Neuronal stem cell (in vitro differentiated cells): ENCODE data around the gene RBMS3.

Experiments
- DNase-seq: peaks from one replicate; pipeline ENCODE4 v3.0.0-alpha.2; 2013; ENCODE audit warnings: low spot score
- H2AFZ ChIP-seq: one replicate; pipeline ENCODE4 v1.6.1; 2013; ENCODE audit warnings: mild to moderate bottlenecking, low read length, inconsistent platforms
- H2AK5ac ChIP-seq: 2 replicates; pipeline ENCODE4 v1.6.1; 2013; ENCODE audit warnings: low read depth, mild to moderate bottlenecking, inconsistent platforms, low read length, moderate library complexity, mixed read lengths
- H2BK120ac ChIP-seq: 2 replicates; pipeline ENCODE4 v1.6.1; 2013; ENCODE audit warnings: low read depth, mild to moderate bottlenecking, inconsistent platforms, low read length, moderate library complexity, mixed read lengths
- H2BK12ac ChIP-seq: one replicate; pipeline ENCODE4 v1.6.1; 2013; ENCODE audit warnings: low read length, inconsistent platforms
- H2BK15ac ChIP-seq: 2 replicates; pipeline ENCODE4 v1.6.1; 2013; ENCODE audit warnings: mild to moderate bottlenecking, low read length, inconsistent platforms, mixed read lengths
- H2BK5ac ChIP-seq: one replicate; pipeline ENCODE4 v1.6.1; 2013; ENCODE audit warnings: inconsistent platforms, mild to moderate bottlenecking, low read length, moderate library complexity
- H3K14ac ChIP-seq: one replicate; pipeline ENCODE4 v1.6.1; 2013; ENCODE audit warnings: low read length, inconsistent platforms
- H3K18ac ChIP-seq: 2 replicates; pipeline ENCODE4 v1.6.1; 2013; ENCODE audit warnings: low read length, inconsistent platforms
- H3K23ac ChIP-seq: 2 replicates; pipeline ENCODE4 v1.6.1; 2013; ENCODE audit warnings: low read depth, mild to moderate bottlenecking, mixed read lengths, low read length, inconsistent platforms; ENCODE audit not compliant: poor library complexity
- H3K27ac ChIP-seq: replicated peaks from 3 replicates; pipeline ENCODE4 v1.5.1; 2013; ENCODE audit warnings: low read length, inconsistent platforms
- H3K27me3 ChIP-seq, 3 experiments: 2 replicates each; pipeline ENCODE4 v1.6.1; 2013; ENCODE audit warnings: low read length in 3 of 3, mild to moderate bottlenecking in 2 of 3, inconsistent platforms in 1 of 3, low read depth in 1 of 3, mixed read lengths in 1 of 3, moderate library complexity in 1 of 3; ENCODE audit not compliant: control insufficient read depth in 3 of 3, insufficient read depth in 3 of 3
- H3K36me3 ChIP-seq, 2 donors: replicated peaks in 1 of 2; 2 replicates each; pipeline ENCODE4 v1.6.1; 2013; ENCODE audit warnings: low read length in 2 of 2; ENCODE audit not compliant: control insufficient read depth in 2 of 2, insufficient read depth in 2 of 2
- H3K4ac ChIP-seq: 2 replicates; pipeline ENCODE4 v1.6.1; 2013; ENCODE audit warnings: inconsistent platforms, mild to moderate bottlenecking, low read length, moderate library complexity
- H3K4me1 ChIP-seq, 2 donors: 1 replicate in 1 of 2; 2 replicates in 1 of 2; pipeline ENCODE4 v1.6.1; 2013; ENCODE audit warnings: low read length in 2 of 2, low read depth in 1 of 2; ENCODE audit not compliant: control insufficient read depth in 2 of 2, insufficient read depth in 1 of 2
- H3K4me2 ChIP-seq: one replicate; pipeline ENCODE4 v1.6.1; 2013; ENCODE audit warnings: mild to moderate bottlenecking, low read length, inconsistent platforms; ENCODE audit not compliant: insufficient read depth, poor library complexity, severe bottlenecking
- H3K4me3 ChIP-seq, 2 donors: 2 replicates each; pipeline ENCODE4 v1.5.1; 2013; ENCODE audit warnings: low read length in 2 of 2, mild to moderate bottlenecking in 2 of 2, inconsistent platforms in 1 of 2, moderate library complexity in 1 of 2
- H3K79me1 ChIP-seq: one replicate; pipeline ENCODE4 v1.6.1; 2013; ENCODE audit warnings: low read depth, mild to moderate bottlenecking, inconsistent platforms, low read length, moderate library complexity
- H3K9ac ChIP-seq: one replicate; pipeline ENCODE4 v1.6.1; 2013; ENCODE audit warnings: mild to moderate bottlenecking, low read depth, low read length, inconsistent platforms; ENCODE audit not compliant: poor library complexity
- H3K9me3 ChIP-seq, 2 donors: replicated peaks in 1 of 2; 2 replicates each; pipeline versions ENCODE3 to v1.6.1; 2013; ENCODE audit warnings: low read length in 2 of 2, mild to moderate bottlenecking in 2 of 2, inconsistent platforms in 1 of 2, low read depth in 1 of 2, mixed read lengths in 1 of 2, moderate library complexity in 1 of 2; ENCODE audit not compliant: control insufficient read depth in 2 of 2, insufficient read depth in 1 of 2
- H4K8ac ChIP-seq: one replicate; pipeline ENCODE4 v1.6.1; 2013; ENCODE audit warnings: low read depth, mild to moderate bottlenecking, inconsistent platforms, low read length, moderate library complexity
- H4K91ac ChIP-seq: one replicate; pipeline ENCODE4 v1.6.1; 2013; ENCODE audit warnings: low read length, low read depth, mild to moderate bottlenecking, inconsistent platforms; ENCODE audit not compliant: poor library complexity
- WGBS, 2 donors: extraction: QIAGEN DNeasy Blood & Tissue Kit; methylation state at CpG; one replicate each; pipeline ENCODE4 v1.1.7; 2013; ENCODE audit warnings: missing lambda C conversion rate in 2 of 2, mixed read lengths in 1 of 2; ENCODE audit not compliant: insufficient read length in 2 of 2, insufficient replicate concordance in 1 of 2; ENCODE audit errors: extremely low coverage in 2 of 2; 5-methylcytosine and 5-hydroxymethylcytosine counted together

RBMS3 gene

GRCh38 chr3:29764041-29764440, 483.2 kb downstream of the RBMS3 start:
- no peak overlapping the region for H4K91ac ChIP-seq
- no peaks in the 10 kb centered on the region for H3K79me1 ChIP-seq
- H3K4me3 ChIP-seq: no peak overlapping the region
- no peak overlapping the region for H4K8ac ChIP-seq
- H3K27ac ChIP-seq: no peak overlapping the region
- H3K4me1 ChIP-seq: peaks cover 7% of the 10 kb centered on the region in 2 donors
- no peaks in the 10 kb centered on the region for H3K27me3 ChIP-seq
- H3K9me3 ChIP-seq: peaks cover 0 to 1% of the 10 kb centered on the region in 2 donors
- no peak overlapping the region for H2BK12ac ChIP-seq
- no peak for DNase-seq
- H2AK5ac ChIP-seq: no peak overlapping the region
- no peak overlapping the region for H2BK5ac ChIP-seq
- H3K9ac ChIP-seq: no peak overlapping the region
- WGBS, 2 donors: no CpG with 5 or more reads among the region's 3 CpGs
- H2BK120ac ChIP-seq: no peak overlapping the region
- H3K4ac ChIP-seq: no peak overlapping the region
- no peak overlapping the region for H3K18ac ChIP-seq
- no peak overlapping the region for H3K23ac ChIP-seq
- no peak overlapping the region for H2BK15ac ChIP-seq
- no peak overlapping the region for H3K4me2 ChIP-seq
- no peak overlapping the region for H3K14ac ChIP-seq
- H2AFZ ChIP-seq: no peak overlapping the region
- no peaks in the 10 kb centered on the region for H3K36me3 ChIP-seq

GRCh38 chr3:29764603-29765254, 483.9 kb downstream of the RBMS3 start:
- H3K79me1 ChIP-seq: no peaks in the 10 kb centered on the region
- H2BK15ac ChIP-seq: no peak overlapping the region
- H2AFZ ChIP-seq: no peak overlapping the region
- no peak overlapping the region for H3K9ac ChIP-seq
- no peak overlapping the region for H4K8ac ChIP-seq
- H3K18ac ChIP-seq: no peak overlapping the region
- no peak overlapping the region for H3K4ac ChIP-seq
- no CpG with 5 or more reads among the region's 2 CpGs for WGBS, 2 donors
- peaks cover 3 to 4% of the 10 kb centered on the region in 2 donors for H3K4me1 ChIP-seq
- H3K27ac ChIP-seq: no peak overlapping the region
- no peak overlapping the region for H3K23ac ChIP-seq
- H3K4me3 ChIP-seq: no peak overlapping the region
- H3K27me3 ChIP-seq: no peaks in the 10 kb centered on the region
- H3K4me2 ChIP-seq: no peak overlapping the region
- no peak overlapping the region for H2BK120ac ChIP-seq
- H3K9me3 ChIP-seq: peaks cover 0 to 1% of the 10 kb centered on the region in 2 donors
- H2BK5ac ChIP-seq: no peak overlapping the region
- no peaks in the 10 kb centered on the region for H3K36me3 ChIP-seq
- no peak overlapping the region for H4K91ac ChIP-seq
- H2BK12ac ChIP-seq: no peak overlapping the region
- no peak for DNase-seq
- H3K14ac ChIP-seq: no peak overlapping the region
- H2AK5ac ChIP-seq: no peak overlapping the region

- no peak overlapping the region for H3K27ac ChIP-seq
- no CpG with 5 or more reads among the region's 3 CpGs for WGBS, 2 donors
Observed at GRCh38 chr3:29771602-29772001, 490.7 kb downstream of the RBMS3 start.

GRCh38 chr3:29772436-29772835, 491.6 kb downstream of the RBMS3 start:
- no CpG with 5 or more reads among the region's 4 CpGs for WGBS, 2 donors
- Histone ChIP-seq H3K27me3 (no peaks in the 10 kb centered on the region), H3K4me2 (no peak overlapping the region), H2BK15ac (no peak overlapping the region), H2BK5ac (no peak overlapping the region), H3K4ac (no peak overlapping the region), H2BK12ac (no peak overlapping the region), H3K9me3 (no peaks in the 10 kb centered on the region), H2AK5ac (no peak overlapping the region), H2BK120ac (no peak overlapping the region), H3K36me3 (no peaks in the 10 kb centered on the region), H3K14ac (no peak overlapping the region), H4K91ac (no peak overlapping the region), H3K4me1 (no peaks in the 10 kb centered on the region), H3K18ac (no peak overlapping the region), H3K4me3 (no peak overlapping the region), H3K79me1 (no peaks in the 10 kb centered on the region), H3K9ac (no peak overlapping the region), H4K8ac (no peak overlapping the region), H3K23ac (no peak overlapping the region), H3K27ac (no peak overlapping the region), H2AFZ (no peak overlapping the region)
- DNase-seq: no peak

More at GRCh38 chr3:29771602-29772001, 490.7 kb downstream of the RBMS3 start:
- no peak for DNase-seq
- no peaks in the 10 kb centered on the region for H3K4me1 ChIP-seq
- no peaks in the 10 kb centered on the region for H3K79me1 ChIP-seq
- no peak overlapping the region for H3K18ac ChIP-seq
- H2BK5ac ChIP-seq: no peak overlapping the region
- no peak overlapping the region for H2BK15ac ChIP-seq
- no peak overlapping the region for H2AK5ac ChIP-seq
- H4K91ac ChIP-seq: no peak overlapping the region
- H3K27me3 ChIP-seq: no peaks in the 10 kb centered on the region
- no peaks in the 10 kb centered on the region for H3K36me3 ChIP-seq
- H3K9ac ChIP-seq: no peak overlapping the region
- H3K4me2 ChIP-seq: no peak overlapping the region
- no peak overlapping the region for H3K4me3 ChIP-seq
- no peak overlapping the region for H2AFZ ChIP-seq
- H3K4ac ChIP-seq: no peak overlapping the region
- H3K14ac ChIP-seq: no peak overlapping the region
- no peak overlapping the region for H4K8ac ChIP-seq
- H3K9me3 ChIP-seq: no peaks in the 10 kb centered on the region
- no peak overlapping the region for H3K23ac ChIP-seq
- H2BK120ac ChIP-seq: no peak overlapping the region
- no peak overlapping the region for H2BK12ac ChIP-seq
